ENCODE data around the gene TSEN2.

- TF ChIP-seq CTCF (IDR thresholded peaks at IDR 0.05) = no peak
- TF ChIP-seq POLR2A (IDR thresholded peaks at IDR 0.05) = no peak
- no peak for TF ChIP-seq EP300 (IDR thresholded peaks at IDR 0.05)
These were observed 7.9 kb upstream of the TSEN2 start for GRCh38 chr3:12476238-12476897.

All from tibial nerve (tissue), 4 donors.